SK-N-SH (cell line): Measurements from ENCODE around the gene NCAPH2. TPM values are rescaled to one million over a fixed set of nuclear protein-coding genes. Genes with fewer than 3 reads are reported as not detected.

Source experiments
- CTCF ChIA-PET: fragments of 300-600, 350-600 bp; formaldehyde crosslinking; extraction: SDS; loops from one replicate; lab custom pipeline; 2021; lab: Yijun Ruan, JAX
- POLR2A ChIA-PET: fragments of 350-600 bp; sonication (Branson Sonifier 250); formaldehyde crosslinking; extraction: SDS; loops from one replicate; lab custom pipeline; 2020; ENCODE audit warnings: antibody characterized with exemption, inconsistent platforms; lab: Yijun Ruan, JAX
- DNase-seq: peaks from one replicate; pipeline ENCODE4 v3.0.0; 2012
- H2AFZ ChIP-seq: fragments of 200-600 bp; sonication (generic); 2 replicates; pipeline ENCODE4 v1.8.1; 2016; ENCODE audit warnings: antibody characterized with exemption, mild to moderate bottlenecking, low read depth
- H3F3A ChIP-seq: fragments of 200-600 bp; sonication (generic); replicated peaks from 2 replicates; pipeline ENCODE3; 2016; ENCODE audit warnings: antibody characterized with exemption, mild to moderate bottlenecking; ENCODE audit not compliant: insufficient read depth
- H3K27ac ChIP-seq, 2 experiments: fragments of 200-500 bp in 1 of 2; fragments of 200-600 bp in 1 of 2; sonication (Bioruptor generic) in 1 of 2; sonication (generic), shearing (Covaris generic) in 1 of 2; 2 replicates each; pipeline versions ENCODE4 v1.5.1 to v1.6.1; 2014 to 2016; ENCODE audit warnings: low read depth in 2 of 2, inconsistent platforms in 1 of 2, low read length in 1 of 2, mild to moderate bottlenecking in 1 of 2, mixed read lengths in 1 of 2
- H3K27me3 ChIP-seq: fragments of 200-600 bp; sonication (generic), shearing (Covaris generic); 2 replicates; pipeline ENCODE4 v1.6.1; 2016; ENCODE audit warnings: mixed run types; ENCODE audit not compliant: insufficient read depth
- H3K36me3 ChIP-seq, 2 experiments: fragments of 200-500 bp in 1 of 2; fragments of 200-600 bp in 1 of 2; sonication (Bioruptor generic) in 1 of 2; sonication (generic) in 1 of 2; replicated peaks in 1 of 2; 2 replicates each; pipeline versions ENCODE3 to v1.5.1; 2014 to 2016; ENCODE audit warnings: low read length in 1 of 2, mild to moderate bottlenecking in 1 of 2; ENCODE audit not compliant: insufficient read depth in 2 of 2, control insufficient read depth in 1 of 2
- H3K4me1 ChIP-seq, 2 experiments: fragments of 200-500 bp in 1 of 2; fragments of 200-600 bp in 1 of 2; sonication (Bioruptor generic) in 1 of 2; sonication (generic), shearing (Covaris generic) in 1 of 2; 2 replicates each; pipeline versions ENCODE4 v1.5.1 to v1.6.1; 2014 to 2016; ENCODE audit warnings: low read depth in 1 of 2, low read length in 1 of 2, mixed run types in 1 of 2; ENCODE audit not compliant: insufficient read depth in 2 of 2, control insufficient read depth in 1 of 2
- H3K4me2 ChIP-seq: fragments of 200-600 bp; sonication (generic), shearing (Covaris generic); 2 replicates; pipeline ENCODE4 v1.6.1; 2017; ENCODE audit warnings: mixed run types
- H3K4me3 ChIP-seq, 2 experiments: fragments of 200-500 bp in 1 of 2; fragments of 200-600 bp in 1 of 2; sonication (Bioruptor generic) in 1 of 2; sonication (generic), shearing (Covaris generic) in 1 of 2; 2 replicates each; pipeline versions ENCODE4 v1.5.1 to v1.8.1; 2014 to 2016; ENCODE audit warnings: low read depth in 2 of 2, inconsistent platforms in 1 of 2, low read length in 1 of 2, mild to moderate bottlenecking in 1 of 2, mixed read lengths in 1 of 2, moderate library complexity in 1 of 2
- H3K79me2 ChIP-seq: fragments of 200-600 bp; sonication (generic); 2 replicates; pipeline ENCODE4 v1.8.1; 2017; ENCODE audit warnings: mild to moderate bottlenecking; ENCODE audit not compliant: insufficient read depth
- H3K9ac ChIP-seq: fragments of 200-600 bp; sonication (generic); 2 replicates; pipeline ENCODE4 v1.6.1; 2017; ENCODE audit warnings: mixed run types
- H3K9me2 ChIP-seq: fragments of 200-600 bp; sonication (generic); 2 replicates; pipeline ENCODE4 v1.6.1; 2017; ENCODE audit warnings: mixed run types
- H3K9me3 ChIP-seq: fragments of 200-600 bp; sonication (generic); 2 replicates; pipeline ENCODE4 v1.6.1; 2017; ENCODE audit warnings: mixed run types, mild to moderate bottlenecking, moderate library complexity
- H4K20me1 ChIP-seq: fragments of 200-600 bp; sonication (generic); 2 replicates; pipeline ENCODE4 v1.6.1; 2017; ENCODE audit warnings: mild to moderate bottlenecking, mixed run types; ENCODE audit not compliant: insufficient read depth
- CHD2 ChIP-seq: fragments of 150-350 bp; IDR thresholded peaks from 2 replicates; pipeline ENCODE4 v1.6.1; 2018; ENCODE audit warnings: low read length; ENCODE audit not compliant: partially characterized antibody
- CTCF ChIP-seq: fragments of 200-600 bp; sonication (generic); IDR thresholded peaks from 2 replicates; pipeline ENCODE4 v1.6.1; 2017; ENCODE audit warnings: antibody characterized with exemption, mild to moderate bottlenecking, moderate library complexity
- EP300 ChIP-seq, 2 experiments: IDR thresholded peaks; 2 replicates each; pipeline versions ENCODE4 v1.4.0 to v1.6.1; 2012; ENCODE audit warnings: borderline replicate concordance in 1 of 2, low read depth in 1 of 2, low read length in 1 of 2
- EZH2phosphoT487 ChIP-seq: fragments of 200-600 bp; sonication (generic); IDR thresholded peaks from 2 replicates; pipeline ENCODE4 v1.6.1; 2017; ENCODE audit warnings: low read depth, mixed run types, mild to moderate bottlenecking, antibody characterized with exemption, moderate library complexity, borderline replicate concordance
- FOXJ3 ChIP-seq: sonication (generic); formaldehyde crosslinking; IDR thresholded peaks from 2 replicates; pipeline ENCODE4 v1.5.1; 2020; ENCODE audit warnings: mild to moderate bottlenecking, missing genetic modification reagents
- IRF3 ChIP-seq: fragments of 150-350 bp; IDR thresholded peaks from 2 replicates; pipeline ENCODE4 v1.6.1; 2016; ENCODE audit warnings: mild to moderate bottlenecking, low read depth, low read length
- JUND ChIP-seq: IDR thresholded peaks from 2 replicates; pipeline ENCODE4 v1.4.0; 2012
- MEF2A ChIP-seq: IDR thresholded peaks from 2 replicates; pipeline ENCODE4 v1.4.0; 2012; ENCODE audit warnings: low read depth, borderline replicate concordance
- MXI1 ChIP-seq: IDR thresholded peaks from 2 replicates; pipeline ENCODE4 v1.6.1; 2012; ENCODE audit warnings: mild to moderate bottlenecking, low read depth, low read length, improper control_type of control experiment
- NFIC ChIP-seq: IDR thresholded peaks from 2 replicates; pipeline ENCODE4 v1.4.0; 2012; ENCODE audit warnings: borderline replicate concordance
- NRF1 ChIP-seq: IDR thresholded peaks from 2 replicates; pipeline ENCODE4 v1.6.1; 2012; ENCODE audit warnings: low read depth, mild to moderate bottlenecking, low read length
- RAD21 ChIP-seq: IDR thresholded peaks from 2 replicates; pipeline ENCODE4 v1.6.1; 2012; ENCODE audit warnings: mild to moderate bottlenecking, low read length
- RFX5 ChIP-seq: IDR thresholded peaks from 2 replicates; pipeline ENCODE4 v1.6.1; 2012; ENCODE audit warnings: mild to moderate bottlenecking, improper control_type of control experiment, low read length
- SIN3A ChIP-seq: IDR thresholded peaks from 2 replicates; pipeline ENCODE4 v1.6.1; 2012; ENCODE audit warnings: low read depth, mild to moderate bottlenecking, low read length, moderate library complexity, borderline replicate concordance
- SMC3 ChIP-seq: IDR thresholded peaks from 2 replicates; pipeline ENCODE4 v1.6.1; 2012; ENCODE audit warnings: low read depth, low read length, improper control_type of control experiment
- TAF1 ChIP-seq: IDR thresholded peaks from 2 replicates; pipeline ENCODE4 v1.6.1; 2012; ENCODE audit warnings: low read depth, mild to moderate bottlenecking, low read length, moderate library complexity, borderline replicate concordance
- TCF12 ChIP-seq: IDR thresholded peaks from 2 replicates; pipeline ENCODE4 v1.4.0; 2012
- TEAD4 ChIP-seq: IDR thresholded peaks from 2 replicates; pipeline ENCODE4 v1.4.0; 2012; ENCODE audit warnings: mild to moderate bottlenecking, borderline replicate concordance; ENCODE audit not compliant: insufficient read depth
- USF1 ChIP-seq: IDR thresholded peaks from 2 replicates; pipeline ENCODE4 v1.4.0; 2012; ENCODE audit warnings: low read depth, borderline replicate concordance
- ZBTB33 ChIP-seq: IDR thresholded peaks from 2 replicates; pipeline ENCODE4 v1.4.0; 2012; ENCODE audit warnings: low read depth, borderline replicate concordance
- WGBS: methylation state at CpG from one replicate; pipeline ENCODE4 v1.1.6; 2017; ENCODE audit warnings: low lambda C conversion rate; 5-methylcytosine and 5-hydroxymethylcytosine counted together
- polyA plus RNA-seq, 3 experiments: library from polyadenylated mRNA; depleted of rRNA; stranded (reverse); fragments of >200 nt; gene quantifications; 2 replicates each; pipeline ENCODE4 v1.2.3, GENCODE V29; 2012

Gene NCAPH2
- polyA plus RNA-seq, 1 of the 3 experiments (the other 2 are of a cell fraction): 22.4 TPM

GRCh38 chr22:50574383-50574755 is 66.3 kb downstream of the NCAPH2 start:
- no peak for TF ChIP-seq EP300 (IDR thresholded peaks at IDR 0.05; ENCODE audit: borderline replicate concordance in 1 of 2, low read depth in 1 of 2, low read length in 1 of 2)
- TF ChIP-seq CHD2: no peak
- TF ChIP-seq TAF1: no peak
- no peak for TF ChIP-seq JUND
- no peak for TF ChIP-seq NRF1
- TF ChIP-seq USF1: no peak
- no peak for TF ChIP-seq TEAD4
- TF ChIP-seq TCF12: no peak
- TF ChIP-seq MXI1: no peak
- no peak for TF ChIP-seq ZBTB33
- no peak for TF ChIP-seq SIN3A
- TF ChIP-seq EZH2phosphoT487: no peak
- no peak for TF ChIP-seq MEF2A
- no peak for TF ChIP-seq SMC3
- no peak for TF ChIP-seq RAD21
- no peak for TF ChIP-seq FOXJ3 (CRISPR knock-in tag)
- no peak for TF ChIP-seq NFIC
- TF ChIP-seq CTCF: no peak
- TF ChIP-seq IRF3: no peak
- TF ChIP-seq RFX5: no peak
- TF ChIP-seq, all 33 proteins: peak for 0
- Histone ChIP-seq H3K27ac (no peak overlapping the region), H3K9ac (no peak overlapping the region), H3K27me3 (no peaks in the 10 kb centered on the region), H3K9me2 (no peaks in the 10 kb centered on the region), H3K4me3 (no peak overlapping the region), H3F3A (no peaks in the 10 kb centered on the region), H3K79me2 (no peaks in the 10 kb centered on the region), H3K4me1 (no peaks in the 10 kb centered on the region), H3K36me3 (peaks cover 0 to 73% of the 10 kb centered on the region in 2 experiments), H2AFZ (no peak overlapping the region), H3K4me2 (no peak overlapping the region), H4K20me1 (no peaks in the 10 kb centered on the region), H3K9me3 (no peaks in the 10 kb centered on the region)
- DNase-seq: no peak
- 97% methylated on average over 6 of the region's 11 CpGs for WGBS
- ChIA-PET POLR2A (no interaction called here), CTCF (interaction anchor here (2.8 to 9.0 kb wide), 2 partner anchors 10 to 47 kb away, joined by 16 to 73 read pairs; partner anchors contain the start of gene SYCE3)

Other genes with a start within 250 kb of the NCAPH2 start
- gene MAPK12, start 246.5 kb upstream of the NCAPH2 start, polyA plus RNA-seq (2012; rRNA removed): 118 TPM in 2 replicates
- gene MAPK11, start 237.8 kb upstream of the NCAPH2 start, polyA plus RNA-seq (2012; rRNA removed): 36.0 and 38.3 TPM in 2 replicates
- gene PLXNB2, start 200.6 kb upstream of the NCAPH2 start, polyA plus RNA-seq (2012; rRNA removed): 85.8 and 108 TPM in 2 replicates
- gene DENND6B, start 181.2 kb upstream of the NCAPH2 start, polyA plus RNA-seq (2012; rRNA removed): 5.6 and 5.8 TPM in 2 replicates
- 45.1 and 45.7 TPM in 2 replicates for gene PPP6R2, start 164.9 kb upstream of the NCAPH2 start, polyA plus RNA-seq (2012; rRNA removed)
- gene SBF1, start 33.2 kb upstream of the NCAPH2 start, polyA plus RNA-seq (2012; rRNA removed): 24.2 and 29.1 TPM in 2 replicates
- 0.49 and 0.61 TPM in 2 replicates for gene ADM2, start 26.7 kb upstream of the NCAPH2 start, polyA plus RNA-seq (2012; rRNA removed)
- 0.05 and 0.06 TPM in 2 replicates for gene MIOX, start 21.4 kb upstream of the NCAPH2 start, polyA plus RNA-seq (2012; rRNA removed)
- 34.3 and 42.8 TPM in 2 replicates for gene LMF2, start 522 bp upstream of the NCAPH2 start, polyA plus RNA-seq (2012; rRNA removed)
- 3.2 and 4.0 TPM in 2 replicates for gene SCO2, start 17.4 kb downstream of the NCAPH2 start, polyA plus RNA-seq (2012; rRNA removed)
- gene TYMP, start 21.8 kb downstream of the NCAPH2 start, polyA plus RNA-seq (2012; rRNA removed): 1.1 and 1.7 TPM in 2 replicates
- 0.03 and 0.07 TPM in 2 replicates for gene KLHDC7B, start 37.7 kb downstream of the NCAPH2 start, polyA plus RNA-seq (2012; rRNA removed)
- 2.1 and 3.6 TPM in 2 replicates for gene SYCE3, start 54.7 kb downstream of the NCAPH2 start, polyA plus RNA-seq (2012; rRNA removed)
- 33.2 and 40.4 TPM in 2 replicates for gene CPT1B, start 70.2 kb downstream of the NCAPH2 start, polyA plus RNA-seq (2012; rRNA removed)
- gene CHKB, start 74.6 kb downstream of the NCAPH2 start, polyA plus RNA-seq (2012; rRNA removed): 39.6 and 57.4 TPM in 2 replicates
- 2.3 and 2.7 TPM in 2 replicates for gene MAPK8IP2, start 92.6 kb downstream of the NCAPH2 start, polyA plus RNA-seq (2012; rRNA removed)
- gene ARSA, start 119.9 kb downstream of the NCAPH2 start, polyA plus RNA-seq (2012; rRNA removed): 34.2 and 34.4 TPM in 2 replicates
- gene SHANK3, start 164.6 kb downstream of the NCAPH2 start, polyA plus RNA-seq (2012; rRNA removed): 0.88 and 1.5 TPM in 2 replicates
- 0.08 and 0.15 TPM in 2 replicates for gene ACR, start 230.0 kb downstream of the NCAPH2 start, polyA plus RNA-seq (2012; rRNA removed)